ENCODE data around the gene CDKN2B-AS1.

CDKN2B-AS1 gene

DNA sequence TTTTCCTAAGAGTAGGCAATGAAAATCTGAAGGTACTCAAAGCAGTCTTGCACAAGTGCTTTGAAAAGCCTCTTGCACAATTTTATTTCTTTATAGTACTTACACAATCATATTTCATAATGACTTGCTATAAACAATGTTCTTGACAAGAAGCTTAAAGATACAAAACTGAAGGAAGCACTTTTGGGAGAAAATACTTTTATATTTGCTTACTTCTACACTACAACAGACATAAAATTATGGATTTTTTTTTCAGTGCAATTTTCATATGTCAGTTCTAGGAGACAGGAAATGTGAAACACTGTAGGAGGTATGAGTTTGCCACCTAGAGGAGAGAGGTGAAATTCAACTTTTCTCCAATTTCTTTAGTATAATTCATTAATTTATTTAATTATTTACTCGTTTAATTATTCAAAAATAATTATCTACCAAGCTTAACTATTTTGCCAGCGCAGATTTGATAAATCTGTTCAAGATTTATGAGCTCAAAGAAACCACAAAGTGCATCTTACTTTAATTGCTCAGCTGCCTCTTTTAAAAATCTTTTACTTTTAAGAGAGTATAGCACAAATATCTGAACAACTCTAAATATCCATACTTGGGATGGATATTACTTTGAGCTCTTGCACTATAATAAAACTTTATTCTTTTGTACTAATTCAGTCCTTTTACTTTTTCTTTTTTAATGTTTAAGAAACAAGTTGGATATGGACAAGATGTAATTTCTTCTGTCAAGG is 43.5 kb downstream of the CDKN2B-AS1 start:
- TF ChIP-seq CTCF (IDR thresholded peaks at IDR 0.05; ENCODE audit: control extremely low read depth, extremely low read depth, low read depth, missing control alignments), result no peak
- ChIA-PET CTCF (interaction anchor here (0.7 to 8.6 kb wide), 21 partner anchors 9 to 227 kb away, joined by 3 to 109 read pairs (median 3); partner anchors contain the start of genes CDKN2A, CDKN2B and CDKN2B-AS1), POLR2A (interaction anchor here (0.6 kb wide), 1 partner anchor 577 kb away, joined by 3 read pairs; no protein-coding TSS in a partner anchor)
- DNase-seq (ENCODE audit: extremely low spot score), result no peak

GRCh38 chr9:22039258-22039657 is 44.7 kb downstream of the CDKN2B-AS1 start:
- TF ChIP-seq CTCF (IDR thresholded peaks at IDR 0.05; ENCODE audit: control extremely low read depth, extremely low read depth, low read depth, missing control alignments), result no peak
- CTCF ChIA-PET, result interaction anchor here (0.6 to 8.6 kb wide), 8 partner anchors 9 to 228 kb away, joined by 3 to 109 read pairs (median 4); partner anchors contain the start of gene CDKN2B
- POLR2A ChIA-PET, result no interaction called here
- no peak for DNase-seq (ENCODE audit: extremely low spot score)

DNA sequence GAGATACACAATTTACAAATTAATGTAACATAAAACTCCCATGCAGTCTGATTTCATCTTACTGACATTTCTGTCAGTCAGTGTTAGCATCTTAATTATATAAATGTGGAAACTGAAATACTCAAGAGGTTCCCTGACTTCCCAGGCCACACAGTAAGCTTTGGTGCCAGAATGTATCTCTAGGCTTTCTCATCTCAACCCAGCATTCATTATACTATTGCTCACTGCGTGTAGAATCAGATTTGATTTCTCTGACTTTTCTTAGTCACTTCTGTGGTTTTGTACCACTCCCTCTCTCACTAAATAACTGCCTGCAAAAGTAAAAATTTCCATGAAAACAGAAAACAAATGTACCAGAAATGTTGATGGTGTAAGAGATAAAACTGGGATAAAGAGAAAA is 46.2 kb downstream of the CDKN2B-AS1 start:
- TF ChIP-seq CTCF (IDR thresholded peaks at IDR 0.05; ENCODE audit: control extremely low read depth, extremely low read depth, low read depth, missing control alignments), result no peak
- POLR2A ChIA-PET, result no interaction called here
- no peak for DNase-seq (ENCODE audit: extremely low spot score)
- CTCF ChIA-PET, result interaction anchor here (1.3 to 8.6 kb wide), 3 partner anchors 14 to 229 kb away, joined by 3 to 109 read pairs (median 27); partner anchors contain the start of gene CDKN2B

- no peak for DNase-seq (ENCODE audit: extremely low spot score)
- TF ChIP-seq CTCF (IDR thresholded peaks at IDR 0.05; ENCODE audit: control extremely low read depth, extremely low read depth, low read depth, missing control alignments), result no peak
- ChIA-PET POLR2A (no interaction called here), CTCF (interaction anchor here (0.8 to 8.6 kb wide), 4 partner anchors 14 to 230 kb away, joined by 3 to 109 read pairs (median 3); no protein-coding TSS in a partner anchor)
These were observed 46.8 kb downstream of the CDKN2B-AS1 start for GRCh38 chr9:22041344-22041743.

DNA sequence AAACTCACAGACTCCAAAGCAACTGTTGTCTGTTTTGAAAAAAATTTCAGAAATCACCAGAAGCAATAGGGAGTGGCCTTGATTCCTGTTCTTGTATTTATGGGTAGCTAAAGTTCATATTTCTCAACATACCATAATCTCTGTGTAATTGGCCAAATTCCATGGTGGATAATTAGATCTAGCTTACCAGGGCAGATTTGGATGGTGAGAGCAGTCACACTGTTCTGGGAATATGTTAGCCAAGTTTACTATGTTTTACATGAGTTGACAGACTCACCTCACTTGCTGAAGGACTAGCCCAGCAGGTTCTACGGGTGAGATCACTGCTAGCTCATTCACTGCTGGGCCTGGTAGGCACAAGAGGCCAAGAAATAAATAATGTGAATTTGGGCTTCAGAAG is 47.2 kb downstream of the CDKN2B-AS1 start:
- no peak for DNase-seq (ENCODE audit: extremely low spot score)
- ChIA-PET CTCF (interaction anchor here (0.8 to 8.6 kb wide), 4 partner anchors 13 to 230 kb away, joined by 3 to 109 read pairs (median 3); no protein-coding TSS in a partner anchor), POLR2A (no interaction called here)
- TF ChIP-seq CTCF (IDR thresholded peaks at IDR 0.05; ENCODE audit: control extremely low read depth, extremely low read depth, low read depth, missing control alignments), result no peak

- DNase-seq (ENCODE audit: extremely low spot score), result no peak
- TF ChIP-seq CTCF (IDR thresholded peaks at IDR 0.05; ENCODE audit: control extremely low read depth, extremely low read depth, low read depth, missing control alignments), result no peak
- ChIA-PET POLR2A (no interaction called here), CTCF (interaction anchor here (1.0 to 1.2 kb wide), 4 partner anchors 21 to 232 kb away, joined by 3 read pairs; no protein-coding TSS in a partner anchor)
These were observed 49.3 kb downstream of the CDKN2B-AS1 start for GRCh38 chr9:22043928-22044327.

Data from GM10248 (cell line).